ENCODE data around the gene GM2A.

Gene GM2A

GRCh38 chr5:151224372-151224771 is 28.6 kb upstream of the GM2A start:
- in situ Hi-C loops (cut with MboI; ENCODE audit: low pct_unique_long_range_greater_than_20kb, low sequenced_read_pairs, unreplicated experiment) = no loop called here
- DNase-seq (ENCODE audit: low spot score) = peak; percentile 48
- no peak for TF ChIP-seq CTCF (IDR thresholded peaks at IDR 0.05; ENCODE audit: extremely low read depth, insufficient read depth, missing control alignments)

GRCh38 chr5:151225071-151225470 is 27.9 kb upstream of the GM2A start:
- peak; percentile 6 for TF ChIP-seq CTCF (IDR thresholded peaks at IDR 0.05; ENCODE audit: extremely low read depth, insufficient read depth, missing control alignments)
- DNase-seq (ENCODE audit: low spot score) = no peak
- in situ Hi-C loops (cut with MboI; ENCODE audit: low pct_unique_long_range_greater_than_20kb, low sequenced_read_pairs, unreplicated experiment) = no loop called here

GRCh38 chr5:151225475-151225874 is 27.5 kb upstream of the GM2A start:
- TF ChIP-seq CTCF (IDR thresholded peaks at IDR 0.05; ENCODE audit: extremely low read depth, insufficient read depth, missing control alignments) = no peak
- DNase-seq (ENCODE audit: low spot score) = no peak
- in situ Hi-C loops (cut with MboI; ENCODE audit: low pct_unique_long_range_greater_than_20kb, low sequenced_read_pairs, unreplicated experiment) = no loop called here

GRCh38 chr5:151227918-151228447 is 25.0 kb upstream of the GM2A start:
- in situ Hi-C loops (cut with MboI; ENCODE audit: low pct_unique_long_range_greater_than_20kb, low sequenced_read_pairs, unreplicated experiment) = no loop called here
- no peak for TF ChIP-seq CTCF (IDR thresholded peaks at IDR 0.05; ENCODE audit: extremely low read depth, insufficient read depth, missing control alignments)

GRCh38 chr5:151228986-151229385 is 24.0 kb upstream of the GM2A start:
- DNase-seq (ENCODE audit: low spot score) = no peak
- TF ChIP-seq CTCF (IDR thresholded peaks at IDR 0.05; ENCODE audit: extremely low read depth, insufficient read depth, missing control alignments) = no peak
- in situ Hi-C loops (cut with MboI; ENCODE audit: low pct_unique_long_range_greater_than_20kb, low sequenced_read_pairs, unreplicated experiment) = no loop called here

More at GRCh38 chr5:151227918-151228447, 25.0 kb upstream of the GM2A start:
- DNase-seq (ENCODE audit: low spot score) = no peak

GRCh38 chr5:151230048-151230680 is 22.8 kb upstream of the GM2A start:
- TF ChIP-seq CTCF (IDR thresholded peaks at IDR 0.05; ENCODE audit: extremely low read depth, insufficient read depth, missing control alignments) = no peak
- in situ Hi-C loops (cut with MboI; ENCODE audit: low pct_unique_long_range_greater_than_20kb, low sequenced_read_pairs, unreplicated experiment) = no loop called here
- DNase-seq (ENCODE audit: low spot score) = no peak
